Measurements from ENCODE around the gene GPM6B. TPM values are rescaled to one million over a fixed set of nuclear protein-coding genes. Genes with fewer than 3 reads are reported as not detected.

The GPM6B gene
- total RNA-seq, 1 experiment from 2014 or later = 99.8 TPM

- ATAC-seq = no peak
- Mint-ChIP-seq H3K27me3 (ENCODE audit: low read depth) (no peaks in the 10 kb centered on the region), H3K4me3 (no peak overlapping the region), H3K9me3 (no peaks in the 10 kb centered on the region), H3K4me1 (0 out of 2 replicates have a peak, but pooled peaks cover 4% of the 10 kb centered on the region), H3K36me3 (peaks cover 28% of the 10 kb centered on the region), H3K27ac (no peak overlapping the region)
- no peak for TF ChIP-seq ATF6 (CRISPR knock-in tag; IDR thresholded peaks at IDR 0.05)
- no peak for TF ChIP-seq SMAD3 (CRISPR knock-in tag; IDR thresholded peaks at IDR 0.05; ENCODE audit: borderline replicate concordance)
- no peak for TF ChIP-seq TCF7 (CRISPR knock-in tag; IDR thresholded peaks at IDR 0.05; ENCODE audit: low read depth)
- TF ChIP-seq STAT6 (CRISPR knock-in tag; conservative IDR thresholded peaks at IDR 0.05; ENCODE audit: low read depth) = no peak
- no peak for TF ChIP-seq ZNF263 (CRISPR knock-in tag; IDR thresholded peaks at IDR 0.05; ENCODE audit: low read depth)
- no peak for TF ChIP-seq FOXK1 (CRISPR knock-in tag; IDR thresholded peaks at IDR 0.05)
- TF ChIP-seq ZNF232 (CRISPR knock-in tag; IDR thresholded peaks at IDR 0.05) = no peak
- no peak for TF ChIP-seq SOX15 (CRISPR knock-in tag; IDR thresholded peaks at IDR 0.05)
- no peak for TF ChIP-seq E2F1 (CRISPR knock-in tag; IDR thresholded peaks at IDR 0.05)
- no peak for TF ChIP-seq ZNF512 (CRISPR knock-in tag; IDR thresholded peaks at IDR 0.05; ENCODE audit: borderline replicate concordance)
- no peak for TF ChIP-seq CREB1 (CRISPR knock-in tag; IDR thresholded peaks at IDR 0.05)
- no peak for TF ChIP-seq FOXP4 (CRISPR knock-in tag; IDR thresholded peaks at IDR 0.05)
- TF ChIP-seq CBFB (CRISPR knock-in tag; IDR thresholded peaks at IDR 0.05; ENCODE audit: low read depth) = no peak
- no peak for TF ChIP-seq PRDM15 (CRISPR knock-in tag; IDR thresholded peaks at IDR 0.05)
- no peak for TF ChIP-seq RELA (CRISPR knock-in tag; IDR thresholded peaks at IDR 0.05; ENCODE audit: borderline replicate concordance)
- DNase-seq (ENCODE audit: low spot score) = no peak
- POLR2A ChIA-PET = no interaction called here
- CTCF ChIA-PET = interaction anchor here (0.8 to 1.5 kb wide), 8 partner anchors 11 to 281 kb away, joined by 3 to 7 read pairs (median 4); partner anchors contain the start of genes OFD1 and TRAPPC2
Measured at GRCh38 chrX:13750812-13751211, 66.1 kb downstream of the GPM6B start.

Measured in WTC11 (cell line).